GM18951 (cell line): ENCODE measurements around the gene MLH3.

Experiments used
- POLR2A ChIP-seq: IDR thresholded peaks from 4 replicates; pipeline ENCODE4 v1.6.1; 2011; ENCODE audit warnings: mild to moderate bottlenecking; ENCODE audit not compliant: insufficient read length, insufficient read depth; ENCODE audit errors: extremely low read depth
- in situ Hi-C: fragments of 300-500 bp; cut with MboI; formaldehyde crosslinking; loops from one replicate; pipeline ENCODE4 v1.12.0; 2022; ENCODE audit warnings: low sequenced_read_pairs, mixed read lengths, inconsistent platforms; ENCODE audit not compliant: unreplicated experiment

MLH3 gene

DNA sequence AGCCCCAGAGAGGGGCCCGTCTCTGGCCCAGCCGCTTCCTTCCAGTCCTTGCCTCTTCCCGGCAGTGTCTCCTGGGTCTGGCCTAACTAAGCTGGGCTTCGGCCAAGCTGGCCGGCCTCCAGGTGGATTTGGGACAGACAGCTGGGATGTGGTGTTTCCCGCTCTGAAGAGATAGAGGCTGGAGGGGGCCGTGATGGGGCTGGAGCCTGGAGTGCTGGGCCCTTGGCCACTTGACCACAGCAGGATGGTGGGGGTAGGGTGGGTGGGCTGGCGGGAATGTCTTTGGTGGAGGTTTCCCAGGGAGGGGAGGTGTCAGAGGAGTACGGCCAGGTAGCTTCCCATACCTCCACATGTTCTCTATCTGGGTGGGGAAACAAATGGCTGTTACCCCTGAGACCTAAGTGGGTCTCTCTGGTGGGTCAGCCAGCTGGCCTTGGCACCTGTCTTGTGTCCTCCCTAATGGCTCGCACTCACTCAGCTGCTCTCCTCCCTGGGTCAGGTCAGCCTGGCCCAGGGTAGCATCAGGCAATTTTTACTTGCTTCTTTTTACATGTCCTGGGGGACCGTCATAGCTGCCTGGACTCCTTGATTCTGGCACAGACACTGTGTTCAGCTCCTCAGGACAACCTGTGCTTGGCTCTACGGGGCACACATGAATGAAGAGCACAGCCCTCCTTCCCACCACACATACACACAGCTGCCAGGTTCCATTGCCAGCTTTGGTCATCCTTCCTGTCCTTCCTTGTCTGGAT is 76.0 kb downstream of the MLH3 start:
- in situ Hi-C loops = no loop called here

DNA sequence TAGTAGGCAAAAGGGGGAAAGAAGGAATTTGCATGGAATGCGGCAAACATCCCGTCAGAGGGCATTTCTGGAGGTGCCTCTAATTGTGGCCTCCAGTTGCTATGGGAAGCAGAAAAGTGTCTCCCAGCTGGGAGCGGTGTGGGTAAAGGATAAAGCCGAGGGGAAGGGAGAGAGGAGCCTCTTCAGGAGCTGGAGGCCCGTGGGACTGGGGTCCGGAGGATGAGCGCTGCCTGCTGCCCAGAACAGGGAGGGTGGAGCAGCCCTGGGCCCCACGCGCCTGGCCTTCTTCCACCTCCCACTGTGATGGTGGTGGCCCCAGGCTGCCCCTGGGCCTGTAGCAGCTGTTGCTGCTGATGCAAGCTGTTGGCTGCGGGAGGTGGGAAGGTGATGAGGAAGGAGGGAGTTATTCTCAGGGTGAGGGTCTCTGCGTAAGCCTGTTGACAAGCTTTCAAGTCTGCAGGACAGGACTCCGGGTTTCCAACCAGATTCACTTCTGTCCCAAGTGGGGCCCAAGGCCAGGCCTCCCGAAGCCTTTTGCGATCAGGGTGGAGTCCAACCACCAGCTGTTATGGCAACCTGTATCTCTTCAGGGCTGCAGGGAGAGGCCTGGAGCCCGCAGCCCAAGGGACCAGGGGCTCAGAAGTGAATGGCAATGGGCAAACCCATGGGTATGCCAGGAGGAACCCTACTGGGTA is 76.8 kb downstream of the MLH3 start:
- TF ChIP-seq POLR2A = no peak
- in situ Hi-C loops = no loop called here

More for the DNA sequence above, 76.0 kb downstream of the MLH3 start:
- TF ChIP-seq POLR2A = no peak

DNA sequence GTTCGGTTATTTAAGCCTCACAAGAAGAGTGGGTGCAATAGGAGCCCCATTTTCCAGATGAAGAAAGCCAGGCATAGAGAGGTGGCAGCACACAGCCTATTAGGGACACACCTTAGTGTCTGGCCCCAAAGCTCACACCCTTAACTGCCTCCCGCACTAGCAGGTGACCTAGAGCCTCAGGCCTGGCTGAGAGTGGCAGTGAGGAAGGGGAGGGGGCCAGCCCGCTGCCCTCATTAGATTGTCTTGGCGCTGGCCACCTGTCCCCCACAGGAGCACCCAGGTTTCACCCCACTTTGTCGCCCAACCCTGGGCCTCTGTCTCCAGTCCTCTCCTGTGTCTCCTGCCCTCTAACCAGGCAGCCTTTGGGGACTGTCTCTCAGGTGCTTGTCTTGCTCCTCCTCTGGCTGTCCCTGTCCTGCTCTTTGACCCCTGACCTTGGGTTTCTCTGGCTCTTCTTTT is 77.3 kb downstream of the MLH3 start:
- TF ChIP-seq POLR2A = no peak
- in situ Hi-C loops = no loop called here

- in situ Hi-C loops = no loop called here
- no peak for TF ChIP-seq POLR2A
Measured at GRCh38 chr14:74973003-74973653, 78.1 kb downstream of the MLH3 start.

DNA sequence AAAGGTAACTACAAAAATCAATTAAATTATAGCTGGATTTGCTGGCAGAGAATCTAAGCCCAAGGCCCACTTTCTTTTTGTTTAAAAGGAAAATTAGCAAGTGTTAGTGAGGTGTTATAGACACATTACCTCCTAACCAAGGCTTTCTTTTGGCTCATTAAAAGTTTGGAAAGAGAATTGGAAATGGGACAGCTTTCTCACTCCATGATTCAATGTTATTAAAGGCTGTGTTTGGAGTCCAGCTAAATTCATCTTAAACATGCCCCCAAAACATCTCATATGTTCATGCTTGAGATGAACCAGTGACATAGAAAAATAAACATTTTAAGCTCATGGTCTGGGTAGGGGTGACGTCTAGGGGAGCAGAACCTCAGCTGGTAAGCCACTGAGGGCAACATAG is 82.5 kb downstream of the MLH3 start:
- in situ Hi-C loops = no loop called here
- no peak for TF ChIP-seq POLR2A

DNA sequence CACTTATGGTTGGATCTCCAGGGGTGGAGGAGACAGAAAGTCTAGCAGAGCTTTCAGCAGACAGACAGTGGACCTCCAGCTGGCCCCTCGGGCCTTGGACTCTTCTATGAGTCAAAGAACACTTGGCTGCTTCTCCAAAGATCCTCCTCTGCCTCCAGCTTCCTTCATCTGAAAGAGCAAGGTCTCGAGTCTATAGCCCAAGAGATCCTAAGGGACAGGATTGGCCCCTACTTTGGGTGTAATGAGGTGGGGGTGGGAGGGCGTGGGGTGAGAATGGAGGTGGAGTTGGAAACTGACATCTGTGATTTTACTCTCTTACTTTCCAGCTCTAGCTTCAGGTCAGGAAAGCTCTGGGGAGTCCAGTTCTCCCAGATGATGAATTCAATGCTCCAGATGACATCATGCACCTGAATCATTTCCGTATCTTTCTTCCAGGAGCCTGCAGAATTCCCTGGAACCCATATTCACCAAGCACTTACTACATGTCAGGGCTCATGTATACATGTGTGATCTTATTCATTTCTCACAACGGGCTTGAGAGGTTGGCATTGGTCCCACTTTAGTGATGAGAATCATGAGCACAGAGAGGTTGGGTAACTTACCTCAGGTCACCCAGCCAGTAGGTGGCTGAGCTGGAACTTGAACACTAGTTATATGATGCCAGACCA is 85.6 kb downstream of the MLH3 start:
- in situ Hi-C loops = no loop called here
- no peak for TF ChIP-seq POLR2A

GRCh38 chr14:74964787-74965485 is 86.3 kb downstream of the MLH3 start:
- in situ Hi-C loops = no loop called here
- no peak for TF ChIP-seq POLR2A
